Fibroblast of lung (primary cell): ENCODE results near the gene CSNK1A1. TPM values are rescaled to one million over a fixed set of nuclear protein-coding genes. Genes with fewer than 3 reads are reported as not detected.

Source experiments
- DNase-seq, 2 donors: peaks; one replicate each; pipeline versions ENCODE4 v3.0.0 to v3.0.0-alpha.2; 2010; ENCODE audit warnings: low read depth in 2 of 2
- H2AFZ ChIP-seq: 2 replicates; pipeline ENCODE4 v1.5.1; 2012; ENCODE audit warnings: low read length, control low read depth, inconsistent platforms
- H3K27ac ChIP-seq: 2 replicates; pipeline ENCODE4 v1.5.1; 2011; ENCODE audit warnings: low read length, control low read depth; ENCODE audit not compliant: insufficient read depth
- H3K27me3 ChIP-seq: 2 replicates; pipeline ENCODE4 v1.5.1; 2011; ENCODE audit warnings: mild to moderate bottlenecking, low read length; ENCODE audit not compliant: control insufficient read depth, insufficient read depth
- H3K36me3 ChIP-seq: 2 replicates; pipeline ENCODE4 v1.5.1; 2011; ENCODE audit warnings: low read length; ENCODE audit not compliant: control insufficient read depth, insufficient read depth
- H3K4me1 ChIP-seq: 2 replicates; pipeline ENCODE4 v1.5.1; 2011; ENCODE audit warnings: low read length; ENCODE audit not compliant: control insufficient read depth, insufficient read depth; ENCODE audit errors: extremely low read depth
- H3K4me2 ChIP-seq: 2 replicates; pipeline ENCODE4 v1.5.1; 2011; ENCODE audit warnings: low read length, control low read depth; ENCODE audit not compliant: insufficient read depth; ENCODE audit errors: extremely low read depth
- H3K4me3 ChIP-seq, 4 experiments: fragments of 200-600 bp in 1 of 4; sonication (generic) in 1 of 4; replicated peaks in 1 of 4; 2 replicates each; pipeline ENCODE4 v1.5.1; 2011 to 2016; ENCODE audit warnings: low read length in 4 of 4, low read depth in 3 of 4, mild to moderate bottlenecking in 3 of 4, control low read depth in 2 of 4, inconsistent platforms in 1 of 4, mixed read lengths in 1 of 4; ENCODE audit not compliant: insufficient read depth in 1 of 4; ENCODE audit errors: control extremely low read depth in 1 of 4
- H3K79me2 ChIP-seq: 2 replicates; pipeline ENCODE4 v1.5.1; 2012; ENCODE audit warnings: mild to moderate bottlenecking, low read length, inconsistent platforms; ENCODE audit not compliant: control insufficient read depth, insufficient read depth
- H3K9ac ChIP-seq: 2 replicates; pipeline ENCODE4 v1.5.1; 2011; ENCODE audit warnings: mild to moderate bottlenecking, low read length, control low read depth; ENCODE audit not compliant: insufficient read depth
- H3K9me3 ChIP-seq: 2 replicates; pipeline ENCODE4 v1.5.1; 2012; ENCODE audit warnings: low read depth, low read length; ENCODE audit not compliant: control insufficient read depth, insufficient read depth
- H4K20me1 ChIP-seq: 2 replicates; pipeline ENCODE4 v1.5.1; 2011; ENCODE audit warnings: low read length; ENCODE audit not compliant: control insufficient read depth, insufficient read depth; ENCODE audit errors: extremely low read depth
- CTCF ChIP-seq, 2 donors: IDR thresholded peaks in 1 of 2; conservative IDR thresholded peaks in 1 of 2; 1 replicate in 1 of 2; 2 replicates in 1 of 2; pipeline ENCODE4 v1.5.1; 2011 to 2012; ENCODE audit warnings: low read length in 2 of 2, control low read depth in 1 of 2, inconsistent platforms in 1 of 2, low read depth in 1 of 2, mild to moderate bottlenecking in 1 of 2
- EZH2 ChIP-seq: IDR thresholded peaks from 2 replicates; pipeline ENCODE4 v1.5.1; 2012; ENCODE audit warnings: low read length, control low read depth, mild to moderate bottlenecking; ENCODE audit errors: missing control alignments
- polyA plus RNA-seq, 2 donors: library from polyadenylated mRNA; depleted of rRNA in 1 of 2; stranded (reverse) in 1 of 2; unstranded in 1 of 2; fragments of >200 nt; gene quantifications; 2 replicates each; pipeline ENCODE4 v1.2.1, GENCODE V29; 2011 to 2012; ENCODE audit warnings: missing spikeins in 1 of 2
- total RNA-seq: library from RNA; depleted of rRNA; stranded (reverse); fragments of >200 nt; gene quantifications from 2 replicates; pipeline ENCODE4 v1.2.1, GENCODE V29; 2014

The CSNK1A1 gene
- total and polyA plus RNA-seq, 2 donors (not counting 1 experiment from before 2014, with no cell fraction given): 275 to 674 TPM

- peak overlapping the region; percentile 16 for H3K9ac ChIP-seq
- H2AFZ ChIP-seq: no peak overlapping the region
- no peaks in the 10 kb centered on the region for H3K9me3 ChIP-seq
- peak; percentile 50 to 74 for DNase-seq
- no peaks in the 10 kb centered on the region for H3K79me2 ChIP-seq
- H3K4me2 ChIP-seq: no peak overlapping the region
- peaks cover 4% of the 10 kb centered on the region for H3K36me3 ChIP-seq
- peaks cover 28% of the 10 kb centered on the region for H3K4me1 ChIP-seq
- TF ChIP-seq CTCF (conservative IDR thresholded peaks at IDR 0.05 in 1 of 2, IDR thresholded peaks at IDR 0.05 in 1 of 2; ENCODE audit: low read depth in 1 of 2, low read length in 2 of 2): no peak
- no peak for TF ChIP-seq EZH2
- peak overlapping the region; percentile 92 for H3K27ac ChIP-seq
- H3K27me3 ChIP-seq: no peaks in the 10 kb centered on the region
- no peaks in the 10 kb centered on the region for H4K20me1 ChIP-seq
- no peak overlapping the region for H3K4me3 ChIP-seq
Observed at GRCh38 chr5:149489605-149490037, 61.6 kb downstream of the CSNK1A1 start.

- Histone ChIP-seq H3K36me3 (peaks cover 1% of the 10 kb centered on the region), H3K79me2 (no peaks in the 10 kb centered on the region), H2AFZ (no peak overlapping the region), H3K9ac (no peak overlapping the region), H3K4me1 (peaks cover 30% of the 10 kb centered on the region), H3K4me3 (no peak overlapping the region), H3K27ac (peak overlapping the region; percentile 92), H3K27me3 (no peaks in the 10 kb centered on the region), H4K20me1 (no peaks in the 10 kb centered on the region), H3K9me3 (no peaks in the 10 kb centered on the region), H3K4me2 (no peak overlapping the region)
- peak in 1 of 2 donors; percentile 23 for DNase-seq
- TF ChIP-seq EZH2 (no peak), CTCF (conservative IDR thresholded peaks at IDR 0.05 in 1 of 2, IDR thresholded peaks at IDR 0.05 in 1 of 2; ENCODE audit: low read depth in 1 of 2, low read length in 2 of 2) (no peak)
Observed at GRCh38 chr5:149488645-149489306, 62.5 kb downstream of the CSNK1A1 start.

GRCh38 chr5:149487672-149488071, 63.6 kb downstream of the CSNK1A1 start:
- H3K36me3 ChIP-seq: peaks cover 1% of the 10 kb centered on the region
- H4K20me1 ChIP-seq: no peaks in the 10 kb centered on the region
- peak overlapping the region; percentile 92 for H3K27ac ChIP-seq
- H3K4me2 ChIP-seq: no peak overlapping the region
- H3K27me3 ChIP-seq: no peaks in the 10 kb centered on the region
- peaks cover 37% of the 10 kb centered on the region for H3K4me1 ChIP-seq
- H3K9me3 ChIP-seq: no peaks in the 10 kb centered on the region
- no peaks in the 10 kb centered on the region for H3K79me2 ChIP-seq
- no peak for TF ChIP-seq CTCF (conservative IDR thresholded peaks at IDR 0.05 in 1 of 2, IDR thresholded peaks at IDR 0.05 in 1 of 2; ENCODE audit: low read depth in 1 of 2, low read length in 2 of 2)
- TF ChIP-seq EZH2: no peak
- peak overlapping the region; percentile 31 for H3K9ac ChIP-seq
- H2AFZ ChIP-seq: no peak overlapping the region
- no peak overlapping the region for H3K4me3 ChIP-seq
- peak in 1 of 2 donors; percentile 18 for DNase-seq
